ENCODE data around the gene GALNT8. TPM values are rescaled to one million over a fixed set of nuclear protein-coding genes. Genes with fewer than 3 reads are reported as not detected.

Gene GALNT8
- total RNA-seq, 1 donor from 2014 or later, result 0.05 TPM

DNA sequence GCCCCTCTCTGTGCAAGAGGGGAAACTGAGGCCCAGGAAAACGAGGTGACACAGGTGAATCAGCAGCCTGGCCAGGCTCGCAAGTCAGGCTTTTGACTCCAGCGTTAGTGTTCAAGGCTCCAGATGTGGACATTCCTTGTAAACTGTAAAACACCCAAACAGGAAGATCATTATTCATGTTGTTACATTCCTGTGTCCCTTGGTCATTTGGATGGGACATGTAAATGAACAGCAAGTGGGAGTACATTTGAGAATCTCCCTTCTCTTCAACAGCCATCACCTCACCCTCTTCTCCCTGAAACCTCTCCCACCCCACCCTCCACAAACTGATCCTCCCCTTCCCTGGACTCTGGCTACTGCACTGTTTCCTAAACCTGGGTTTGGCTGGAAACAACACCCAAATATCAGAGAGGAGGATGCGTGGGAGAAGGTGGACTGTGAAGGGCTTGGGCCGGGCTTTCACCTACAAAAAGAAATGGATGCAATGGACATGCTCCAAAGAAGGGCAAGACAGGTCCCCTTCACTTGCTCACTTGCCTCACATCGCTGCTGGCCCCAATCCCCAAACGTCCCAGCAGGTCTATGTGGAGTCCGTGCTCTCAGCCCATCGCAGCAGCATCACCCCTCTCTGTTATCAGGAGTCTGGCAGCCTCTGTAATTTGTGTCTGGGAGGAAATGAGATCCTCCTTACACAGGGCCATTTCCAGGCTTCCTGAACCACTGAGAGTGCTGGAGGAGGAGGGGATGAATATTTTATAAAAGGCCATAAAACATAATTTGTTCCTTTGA, 76.7 kb downstream of the GALNT8 start:
- no peak for DNase-seq (ENCODE audit: low read depth)

DNA sequence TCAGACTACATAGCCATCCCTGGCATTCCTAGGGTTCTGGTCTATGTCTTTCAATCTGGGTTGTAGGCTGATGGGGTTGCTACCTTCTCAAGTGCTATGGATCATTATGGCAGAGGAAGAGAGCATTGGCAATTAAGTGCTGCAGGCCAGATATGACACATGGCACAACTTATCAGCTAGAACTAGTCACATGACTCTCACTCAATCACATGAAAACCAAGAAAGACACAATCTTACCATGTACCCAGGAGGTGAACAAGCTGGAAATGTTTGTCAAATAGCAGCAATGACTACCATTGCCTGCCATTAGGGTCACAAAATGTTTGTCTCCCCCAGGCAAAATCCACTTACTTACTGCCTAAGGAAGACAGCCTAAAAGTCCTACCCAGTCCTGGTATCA, 80.4 kb downstream of the GALNT8 start:
- DNase-seq (ENCODE audit: low read depth), result no peak

DNA sequence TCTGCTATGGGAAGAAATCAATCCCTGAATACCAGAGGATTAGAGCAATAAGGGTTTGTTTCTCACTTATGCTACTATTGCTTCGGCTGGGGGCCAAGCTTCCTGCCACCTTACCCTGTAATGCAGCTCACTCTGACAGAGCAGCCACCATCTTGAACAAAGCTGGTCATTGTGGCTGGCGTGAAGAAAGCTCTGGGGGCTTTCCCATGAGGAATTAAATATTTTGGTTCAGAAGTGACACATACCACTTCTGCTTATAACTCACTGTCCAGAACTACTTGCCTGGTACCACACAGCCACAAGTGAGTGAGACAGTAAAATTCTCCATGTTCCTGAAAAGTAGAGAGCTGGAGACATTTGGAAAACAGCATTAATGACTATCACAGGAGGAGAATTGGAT, 82.6 kb downstream of the GALNT8 start:
- no peak for DNase-seq (ENCODE audit: low read depth)

DNA sequence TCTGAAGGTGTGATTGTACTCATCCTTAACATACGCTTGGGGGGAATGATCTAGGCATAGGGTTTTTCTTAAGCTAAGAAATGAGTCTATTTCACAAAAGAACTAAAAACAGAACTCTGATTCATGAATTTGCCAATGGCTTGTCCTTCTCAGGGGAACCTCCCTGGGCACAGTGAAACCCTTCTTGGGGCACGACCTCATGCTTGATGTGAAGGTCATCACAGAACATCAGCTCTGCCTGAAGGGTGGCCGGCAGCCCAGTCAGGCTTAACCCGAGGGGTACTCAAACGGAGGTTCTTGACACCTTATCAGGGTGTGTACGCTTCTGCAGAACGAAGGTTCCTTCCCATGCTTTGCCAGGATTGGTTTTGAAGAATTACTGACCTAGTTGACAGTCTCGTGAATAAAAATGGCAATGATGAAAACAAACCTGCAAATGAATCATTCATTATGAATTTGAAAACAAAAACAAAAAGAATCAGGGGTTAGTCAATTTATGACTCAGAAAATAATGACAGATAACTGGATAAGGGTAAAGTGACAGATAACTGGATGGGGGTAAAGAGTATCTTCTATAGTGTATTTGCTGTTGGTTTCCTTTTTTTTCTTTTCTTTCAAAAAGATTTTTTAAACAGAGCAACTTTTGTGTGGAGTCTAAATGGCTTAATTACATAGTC, 86.4 kb downstream of the GALNT8 start:
- no peak for DNase-seq (ENCODE audit: low read depth)

DNA sequence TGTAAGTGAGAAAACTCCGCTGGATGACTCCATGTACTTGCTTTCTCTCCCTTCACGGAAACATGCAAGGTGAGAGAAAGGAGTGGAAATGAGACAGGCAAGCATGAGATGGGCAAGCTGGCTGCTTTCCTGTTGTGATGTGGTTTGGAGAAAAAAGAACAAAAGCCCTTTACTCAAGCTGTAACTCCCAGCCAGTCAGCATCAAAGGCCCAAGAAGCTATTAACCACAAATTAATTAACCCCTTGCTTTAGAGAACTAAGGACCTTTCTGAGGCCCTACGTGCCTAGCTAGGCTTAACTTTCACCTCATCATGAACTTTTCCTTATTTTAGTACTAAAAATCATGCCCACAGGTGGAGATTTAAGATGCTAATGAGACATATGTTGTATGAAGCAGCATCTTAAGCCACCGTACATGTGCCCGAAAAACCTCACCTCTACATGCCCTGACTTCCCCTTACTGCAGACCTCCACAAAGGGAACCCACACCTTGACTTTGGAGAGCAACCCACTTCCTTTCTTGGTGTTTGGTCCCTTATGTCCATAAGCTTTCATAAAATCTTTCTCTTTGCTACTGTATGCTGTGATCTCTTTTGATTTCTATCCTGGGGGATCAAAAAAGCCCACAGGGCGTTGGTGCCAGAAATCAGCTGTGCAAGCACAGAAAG, 87.0 kb downstream of the GALNT8 start:
- no peak for DNase-seq (ENCODE audit: low read depth)

DNA sequence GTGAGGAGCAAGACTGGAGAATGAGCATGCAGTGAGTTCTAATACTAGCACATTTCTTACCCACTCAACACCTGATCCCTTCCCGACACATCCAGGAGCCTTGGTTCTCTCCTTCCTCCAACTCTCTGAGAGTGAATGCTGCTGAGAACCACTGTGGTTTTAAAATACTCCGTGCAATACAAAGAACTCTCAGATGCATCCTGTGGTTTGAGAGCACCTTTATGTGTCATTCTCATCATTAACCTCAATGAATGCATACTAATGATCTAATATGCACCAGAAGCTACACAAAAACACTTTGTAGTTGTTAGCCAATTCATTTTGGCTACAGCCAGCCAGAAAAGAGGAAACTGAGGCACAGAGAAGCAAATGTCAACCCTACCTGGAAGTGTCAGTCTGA, 87.6 kb downstream of the GALNT8 start:
- DNase-seq (ENCODE audit: low read depth), result no peak

DNA sequence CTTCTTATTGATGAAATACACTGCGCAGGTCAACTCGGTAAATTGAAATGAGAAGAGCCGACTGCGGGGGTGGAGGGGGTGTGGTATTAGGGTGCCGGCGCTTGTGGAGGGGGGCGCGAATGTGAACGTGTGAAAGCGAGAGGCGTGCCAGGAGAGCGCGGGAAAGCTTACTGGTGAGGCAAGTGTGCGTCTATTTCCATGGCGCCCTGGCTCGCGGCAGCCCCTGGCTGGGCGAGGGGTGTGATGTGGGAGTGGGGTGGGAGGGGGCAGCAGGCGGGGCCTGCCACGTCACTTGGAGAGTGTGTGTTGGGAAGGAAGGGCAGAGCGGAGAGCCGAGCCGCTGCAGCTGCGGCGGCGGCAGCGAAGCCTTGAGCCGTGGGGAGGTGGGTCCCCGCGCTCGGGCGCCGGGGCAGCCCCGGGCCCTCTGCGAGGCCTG, 88.8 kb downstream of the GALNT8 start:
- DNase-seq (ENCODE audit: low read depth), result no peak

DNA sequence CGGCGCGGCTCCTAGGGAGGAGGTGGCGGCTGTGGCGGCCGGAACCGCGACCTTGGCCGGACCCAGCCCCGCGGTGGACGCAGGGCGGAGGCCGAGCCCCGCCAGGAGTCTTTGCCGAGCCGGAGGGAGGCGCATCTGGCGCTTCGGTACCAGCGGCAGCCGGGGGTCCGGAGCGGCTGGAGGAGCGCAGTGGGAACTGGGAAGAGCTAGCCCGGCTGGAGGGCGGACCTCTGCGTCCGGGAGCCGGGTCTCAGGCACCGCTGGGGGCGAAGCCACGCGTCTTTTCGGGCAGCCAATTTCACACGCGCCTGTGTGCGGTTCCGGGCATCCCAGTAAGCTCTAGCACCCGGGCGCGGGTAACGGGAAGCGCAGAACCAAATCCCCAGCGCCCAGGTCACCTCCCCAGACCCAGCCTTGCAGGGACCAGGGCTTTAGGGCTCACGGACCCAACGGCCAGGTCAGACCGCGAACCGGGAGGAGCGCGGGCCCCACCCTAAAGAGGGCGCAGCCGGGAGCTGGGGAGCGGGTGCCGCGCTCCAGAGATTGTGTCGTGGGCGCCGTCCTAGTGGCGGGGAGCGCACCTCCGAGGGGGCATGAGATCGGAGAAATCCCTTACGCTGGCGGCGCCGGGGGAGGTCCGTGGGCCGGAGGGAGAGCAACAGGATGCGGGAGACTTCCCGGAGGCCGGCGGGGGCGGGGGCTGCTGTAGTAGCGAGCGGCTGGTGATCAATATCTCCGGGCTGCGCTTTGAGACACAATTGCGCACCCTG, 89.4 kb downstream of the GALNT8 start:
- no peak for DNase-seq (ENCODE audit: low read depth)

DNA sequence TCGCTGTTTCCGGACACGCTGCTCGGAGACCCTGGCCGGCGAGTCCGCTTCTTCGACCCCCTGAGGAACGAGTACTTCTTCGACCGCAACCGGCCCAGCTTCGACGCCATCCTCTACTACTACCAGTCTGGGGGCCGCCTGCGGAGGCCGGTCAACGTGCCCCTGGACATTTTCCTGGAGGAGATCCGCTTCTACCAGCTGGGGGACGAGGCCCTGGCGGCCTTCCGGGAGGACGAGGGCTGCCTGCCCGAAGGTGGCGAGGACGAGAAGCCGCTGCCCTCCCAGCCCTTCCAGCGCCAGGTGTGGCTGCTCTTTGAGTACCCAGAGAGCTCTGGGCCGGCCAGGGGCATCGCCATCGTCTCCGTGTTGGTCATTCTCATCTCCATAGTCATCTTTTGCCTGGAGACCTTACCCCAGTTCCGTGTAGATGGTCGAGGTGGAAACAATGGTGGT, 90.0 kb downstream of the GALNT8 start:
- DNase-seq (ENCODE audit: low read depth), result no peak

DNA sequence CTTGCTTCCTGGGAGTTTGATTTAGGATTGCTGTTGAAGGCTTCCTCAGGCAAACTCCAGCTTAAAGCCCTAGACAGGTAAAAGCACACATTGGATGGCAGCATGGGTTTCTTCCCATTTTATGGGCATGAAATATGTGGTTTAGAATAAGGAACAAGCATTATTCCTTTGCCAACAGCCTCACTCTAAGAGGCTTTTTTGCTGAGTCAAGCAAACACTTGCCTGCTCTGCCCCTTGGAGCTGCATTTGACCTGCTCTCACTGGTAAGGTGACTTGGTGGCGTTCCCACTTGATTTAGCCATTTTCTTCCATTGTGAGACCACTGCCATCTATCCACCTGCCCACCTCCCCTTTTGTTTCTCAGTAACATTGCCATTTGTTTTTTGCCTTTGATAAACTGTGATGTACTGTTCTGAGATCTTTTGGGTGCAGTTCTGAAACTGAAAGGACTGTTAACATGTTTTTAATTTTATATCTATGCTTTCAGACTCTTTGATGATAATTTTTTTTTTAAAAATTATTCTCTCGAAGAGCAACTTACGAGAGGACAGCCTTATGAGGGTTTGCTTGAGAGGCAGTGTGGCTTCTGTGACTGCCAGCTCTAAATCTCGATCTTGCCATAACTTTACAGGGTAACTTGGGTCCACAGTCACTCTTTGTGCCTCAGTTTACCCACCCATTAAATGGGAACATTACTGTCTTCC, 92.6 kb downstream of the GALNT8 start:
- no peak for DNase-seq (ENCODE audit: low read depth)

DNA sequence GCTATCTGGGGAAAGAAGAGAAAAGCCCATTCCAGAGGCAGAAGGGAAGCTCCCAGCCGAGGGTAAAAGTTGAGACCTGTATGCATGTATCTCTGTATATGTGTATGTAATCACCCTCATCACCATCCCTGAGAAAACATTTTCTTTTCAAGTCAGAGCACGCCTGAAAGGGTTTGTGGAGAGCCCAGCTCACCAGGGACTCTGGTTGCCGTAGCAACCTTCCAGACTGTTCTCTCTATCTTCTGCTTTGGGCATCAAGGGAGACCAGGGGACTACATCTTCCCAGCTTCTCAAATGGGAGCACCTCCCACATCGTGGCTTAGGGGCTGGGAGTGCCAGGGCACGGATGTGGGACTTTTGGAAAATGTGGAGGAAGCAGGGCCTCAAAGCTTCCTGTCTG, 93.5 kb downstream of the GALNT8 start:
- DNase-seq (ENCODE audit: low read depth), result no peak

DNA sequence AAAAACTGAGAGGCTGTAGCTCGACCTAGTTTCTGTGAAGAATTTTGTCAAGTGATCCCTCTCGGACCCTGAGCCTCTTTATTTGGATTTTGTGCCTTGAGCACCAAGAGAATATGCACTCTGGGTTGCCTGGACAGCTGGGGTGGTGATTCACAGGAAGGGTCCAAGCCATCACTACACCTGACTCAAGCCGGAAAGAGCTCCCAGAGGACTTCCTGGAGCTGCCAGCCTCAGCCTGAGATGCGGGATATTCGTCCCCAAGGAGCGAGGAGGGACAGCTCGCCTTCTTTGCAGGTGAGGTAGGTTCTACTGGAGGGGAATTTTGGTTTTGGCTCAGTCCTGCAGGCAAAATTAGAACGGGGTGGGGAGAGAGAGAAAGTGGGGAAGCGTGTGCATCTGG, 94.3 kb downstream of the GALNT8 start:
- no peak for DNase-seq (ENCODE audit: low read depth)

DNA sequence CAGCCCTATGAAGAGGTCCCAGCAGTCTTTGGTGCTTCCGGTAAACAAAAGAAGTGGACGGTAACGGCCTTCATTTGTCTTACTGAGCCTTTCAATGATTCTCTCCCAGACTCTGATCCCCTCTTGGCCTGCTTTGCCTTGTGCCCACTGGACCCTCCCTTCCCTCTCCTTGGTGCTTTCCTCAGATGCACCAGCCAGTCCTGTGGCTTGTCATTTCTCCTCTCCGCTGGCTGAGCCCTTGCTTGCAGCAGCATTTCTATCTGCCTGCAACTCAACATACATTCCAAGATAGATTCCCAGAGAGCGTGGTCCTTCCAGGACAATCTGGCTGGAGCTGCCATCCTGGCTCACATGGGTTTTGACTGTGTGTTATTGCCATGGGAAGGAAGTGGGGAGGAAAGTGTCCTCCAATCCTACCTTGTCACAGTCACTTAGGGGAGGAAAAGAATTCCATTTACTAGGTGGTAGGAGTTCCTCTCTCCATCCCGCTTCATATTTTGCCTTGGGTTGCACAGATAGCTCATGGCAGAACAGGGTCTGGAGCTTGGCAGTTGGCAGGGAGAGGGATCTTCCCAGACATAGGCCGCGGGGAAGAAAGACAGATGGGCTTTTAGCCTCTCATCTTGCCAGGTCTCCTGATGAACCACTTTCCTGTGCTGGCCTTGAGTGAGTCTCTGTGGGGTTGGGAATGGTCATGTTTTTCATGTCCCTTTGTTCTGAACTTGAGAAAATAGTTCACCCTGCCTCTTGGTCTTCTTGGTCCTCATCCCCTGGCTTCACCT, 96.7 kb downstream of the GALNT8 start:
- no peak for DNase-seq (ENCODE audit: low read depth)

DNA sequence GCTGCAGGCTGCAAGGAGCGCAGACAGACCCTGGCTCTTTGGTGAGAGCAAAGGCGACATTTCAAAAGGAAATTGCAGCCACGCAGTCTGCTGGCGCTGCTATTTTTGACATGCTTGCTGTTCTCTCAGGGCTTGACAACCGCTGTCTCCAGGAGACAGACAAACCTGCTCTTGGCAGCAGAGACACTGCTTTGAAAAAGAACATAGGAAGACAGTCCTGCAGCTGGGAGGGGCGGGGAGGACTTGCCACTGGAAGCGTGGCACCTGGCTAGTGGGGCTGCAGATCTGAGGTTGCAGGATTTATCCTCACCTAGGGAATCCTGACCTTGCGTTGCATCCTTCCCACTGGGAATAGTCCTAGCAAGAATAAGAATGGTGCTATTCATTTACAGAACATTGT, 97.7 kb downstream of the GALNT8 start:
- DNase-seq (ENCODE audit: low read depth), result no peak

DNA sequence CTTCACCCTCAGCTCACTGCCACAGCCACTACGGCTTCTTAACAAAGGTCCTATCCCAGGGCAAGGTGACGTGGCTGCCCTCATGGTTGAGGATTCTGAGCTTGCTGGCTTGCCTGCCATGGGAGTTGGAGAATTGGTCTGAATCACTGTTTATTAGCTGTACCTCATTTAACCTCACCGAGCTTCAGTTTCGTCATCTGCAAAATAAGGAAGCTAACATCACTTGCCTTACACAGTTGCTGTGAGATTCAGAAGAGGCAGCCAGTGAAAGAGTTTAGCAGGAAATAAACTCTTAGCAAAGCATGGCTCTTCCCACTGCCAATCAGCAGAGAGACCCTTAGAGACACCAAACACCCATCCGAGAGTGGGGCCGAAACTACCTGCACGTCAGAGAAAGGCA, 99.5 kb downstream of the GALNT8 start:
- no peak for DNase-seq (ENCODE audit: low read depth)

DNA sequence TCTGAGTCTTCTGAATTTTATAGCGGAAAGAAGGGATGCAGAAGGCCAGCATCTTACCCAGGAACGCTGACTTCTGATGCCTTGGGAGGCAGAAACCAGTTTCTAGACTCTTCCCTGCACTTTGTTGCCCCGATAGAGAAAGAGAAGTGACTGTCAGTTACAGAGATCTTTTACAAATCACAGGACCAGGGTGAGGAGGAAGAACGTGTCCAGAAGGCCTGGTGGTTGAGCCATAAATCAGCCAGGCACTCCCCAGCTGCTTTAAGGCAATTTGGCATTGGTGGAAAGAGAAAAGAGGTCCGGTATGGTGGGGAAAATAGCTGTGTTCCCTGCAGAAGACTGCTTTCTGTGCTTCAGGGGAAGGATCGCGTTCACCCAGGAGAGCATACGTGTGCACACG, 100.8 kb downstream of the GALNT8 start:
- DNase-seq (ENCODE audit: low read depth), result no peak

All from renal cortical epithelial cell (primary cell).